ENCODE results near the gene RPP21.
"Not testable (repeated sequence)": the region's sequence is repeated elsewhere in the genome, so short reads cannot be mapped to it uniquely, and the experiment has no call there.

RPP21 gene

GRCh38 chr6:30363459-30363858, 18.5 kb downstream of the RPP21 start:
- Histone ChIP-seq H3K27ac (no peak overlapping the region), H3K9me3 (ENCODE audit: severe bottlenecking) (peaks cover 10% of the 10 kb centered on the region), H3K4me3 (ENCODE audit: low read depth, low read length) (no peak overlapping the region), H3K27me3 (ENCODE audit: insufficient read depth, low read depth, severe bottlenecking) (no peaks in the 10 kb centered on the region), H3K36me3 (no peaks in the 10 kb centered on the region)
- TF ChIP-seq CTCF (IDR thresholded peaks at IDR 0.05; ENCODE audit: low read depth, low read length): no peak
- peak; percentile 69 for DNase-seq

- TF ChIP-seq CTCF (IDR thresholded peaks at IDR 0.05; ENCODE audit: low read depth, low read length): peak; percentile 74
- Histone ChIP-seq H3K27me3 (ENCODE audit: insufficient read depth, low read depth, severe bottlenecking) (no peaks in the 10 kb centered on the region), H3K9me3 (ENCODE audit: severe bottlenecking) (peaks cover 10% of the 10 kb centered on the region)
Measured at GRCh38 chr6:30364591-30364990, 19.6 kb downstream of the RPP21 start.

GRCh38 chr6:30369280-30369679, 24.3 kb downstream of the RPP21 start:
- not testable (repeated sequence) for H3K27me3 ChIP-seq (ENCODE audit: insufficient read depth, low read depth, severe bottlenecking); H3K9me3 ChIP-seq (ENCODE audit: severe bottlenecking); H3K27ac ChIP-seq; H3K36me3 ChIP-seq; H3K4me3 ChIP-seq (ENCODE audit: low read depth, low read length); DNase-seq

More at GRCh38 chr6:30364591-30364990, 19.6 kb downstream of the RPP21 start:
- DNase-seq: peak; percentile 64
- no peaks in the 10 kb centered on the region for H3K36me3 ChIP-seq
- no peak overlapping the region for H3K27ac ChIP-seq
- no peak overlapping the region for H3K4me3 ChIP-seq (ENCODE audit: low read depth, low read length)

- DNase-seq: no peak
- TF ChIP-seq CTCF (IDR thresholded peaks at IDR 0.05; ENCODE audit: low read depth, low read length): no peak
- H3K4me3 ChIP-seq (ENCODE audit: low read depth, low read length): no peak overlapping the region
- no peaks in the 10 kb centered on the region for H3K9me3 ChIP-seq (ENCODE audit: severe bottlenecking)
- no peaks in the 10 kb centered on the region for H3K36me3 ChIP-seq
- peaks cover 20% of the 10 kb centered on the region for H3K27me3 ChIP-seq (ENCODE audit: insufficient read depth, low read depth, severe bottlenecking)
- no peak overlapping the region for H3K27ac ChIP-seq
Measured at GRCh38 chr6:30378290-30378937, 33.5 kb downstream of the RPP21 start.

GRCh38 chr6:30380464-30380863, 35.5 kb downstream of the RPP21 start:
- Histone ChIP-seq H3K27me3 (ENCODE audit: insufficient read depth, low read depth, severe bottlenecking) (peaks cover 26% of the 10 kb centered on the region), H3K9me3 (ENCODE audit: severe bottlenecking) (no peaks in the 10 kb centered on the region), H3K4me3 (ENCODE audit: low read depth, low read length) (no peak overlapping the region), H3K36me3 (no peaks in the 10 kb centered on the region), H3K27ac (no peak overlapping the region)
- no peak for DNase-seq
- no peak for TF ChIP-seq CTCF (IDR thresholded peaks at IDR 0.05; ENCODE audit: low read depth, low read length)

GRCh38 chr6:30386166-30386565, 41.2 kb downstream of the RPP21 start:
- H3K36me3 ChIP-seq: no peaks in the 10 kb centered on the region
- no peak for TF ChIP-seq CTCF (IDR thresholded peaks at IDR 0.05; ENCODE audit: low read depth, low read length)
- no peak overlapping the region for H3K27ac ChIP-seq
- H3K27me3 ChIP-seq (ENCODE audit: insufficient read depth, low read depth, severe bottlenecking): peaks cover 57% of the 10 kb centered on the region
- no peak for DNase-seq
- H3K9me3 ChIP-seq (ENCODE audit: severe bottlenecking): no peaks in the 10 kb centered on the region
- H3K4me3 ChIP-seq (ENCODE audit: low read depth, low read length): no peak overlapping the region

Measured in WERI-Rb-1 (cell line).